ENCODE data around the gene TPCN1. TPM values are rescaled to one million over a fixed set of nuclear protein-coding genes. Genes with fewer than 3 reads are reported as not detected.

Gene TPCN1
- total and polyA plus RNA-seq, 2 experiments from 2014 or later = 14.4 to 16.2 TPM

GRCh38 chr12:113186666-113187325, 34.5 kb upstream of the TPCN1 start:
- no peaks in the 10 kb centered on the region for H3K9me2 ChIP-seq (ENCODE audit: insufficient read depth)
- Mint-ChIP-seq H3K9me3 (no peaks in the 10 kb centered on the region), H3K36me3 (ENCODE audit: low read depth) (peaks cover 46% of the 10 kb centered on the region), H3K27ac (no peak overlapping the region), H3K4me1 (peaks cover 12% of the 10 kb centered on the region), H3K27me3 (ENCODE audit: insufficient read depth, low read depth, poor library complexity) (peaks cover 7% of the 10 kb centered on the region), H3K4me3 (peak overlapping the region; percentile 95)
- H3K4me3 ChIP-seq = peak overlapping the region; percentile 97
- peaks cover 36% of the 10 kb centered on the region for H4K20me1 ChIP-seq (replicated peaks; ENCODE audit: insufficient read depth)
- no peaks in the 10 kb centered on the region for H3K27me3 ChIP-seq (ENCODE audit: insufficient read depth)
- no peak for DNase-seq (ENCODE audit: low spot score)
- H3F3A ChIP-seq (replicated peaks; ENCODE audit: low read depth) = peaks cover 3% of the 10 kb centered on the region; the same call in 1 of the 2 replicates
- no peak for ATAC-seq
- no peak for TF ChIP-seq NANOG (IDR thresholded peaks at IDR 0.05; ENCODE audit: borderline replicate concordance)
- TF ChIP-seq ZNF331 (CRISPR knock-in tag; IDR thresholded peaks at IDR 0.05; ENCODE audit: low read depth) = no peak
- TF ChIP-seq EZH2phosphoT487 (IDR thresholded peaks at IDR 0.05; ENCODE audit: unreplicated experiment) = no peak
- TF ChIP-seq, protein P1, sequence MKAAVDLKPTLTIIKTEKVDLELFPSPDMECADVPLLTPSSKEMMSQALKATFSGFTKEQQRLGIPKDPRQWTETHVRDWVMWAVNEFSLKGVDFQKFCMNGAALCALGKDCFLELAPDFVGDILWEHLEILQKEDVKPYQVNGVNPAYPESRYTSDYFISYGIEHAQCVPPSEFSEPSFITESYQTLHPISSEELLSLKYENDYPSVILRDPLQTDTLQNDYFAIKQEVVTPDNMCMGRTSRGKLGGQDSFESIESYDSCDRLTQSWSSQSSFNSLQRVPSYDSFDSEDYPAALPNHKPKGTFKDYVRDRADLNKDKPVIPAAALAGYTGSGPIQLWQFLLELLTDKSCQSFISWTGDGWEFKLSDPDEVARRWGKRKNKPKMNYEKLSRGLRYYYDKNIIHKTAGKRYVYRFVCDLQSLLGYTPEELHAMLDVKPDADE (IDR thresholded peaks at IDR 0.05) = no peak
- no peak for TF ChIP-seq JUNB (IDR thresholded peaks at IDR 0.05; ENCODE audit: unreplicated experiment)
- no peak for TF ChIP-seq POLR2AphosphoS5 (IDR thresholded peaks at IDR 0.05; ENCODE audit: low read depth)
- no peak for TF ChIP-seq REST (IDR thresholded peaks at IDR 0.05; ENCODE audit: unreplicated experiment)
- TF ChIP-seq, protein P2, sequence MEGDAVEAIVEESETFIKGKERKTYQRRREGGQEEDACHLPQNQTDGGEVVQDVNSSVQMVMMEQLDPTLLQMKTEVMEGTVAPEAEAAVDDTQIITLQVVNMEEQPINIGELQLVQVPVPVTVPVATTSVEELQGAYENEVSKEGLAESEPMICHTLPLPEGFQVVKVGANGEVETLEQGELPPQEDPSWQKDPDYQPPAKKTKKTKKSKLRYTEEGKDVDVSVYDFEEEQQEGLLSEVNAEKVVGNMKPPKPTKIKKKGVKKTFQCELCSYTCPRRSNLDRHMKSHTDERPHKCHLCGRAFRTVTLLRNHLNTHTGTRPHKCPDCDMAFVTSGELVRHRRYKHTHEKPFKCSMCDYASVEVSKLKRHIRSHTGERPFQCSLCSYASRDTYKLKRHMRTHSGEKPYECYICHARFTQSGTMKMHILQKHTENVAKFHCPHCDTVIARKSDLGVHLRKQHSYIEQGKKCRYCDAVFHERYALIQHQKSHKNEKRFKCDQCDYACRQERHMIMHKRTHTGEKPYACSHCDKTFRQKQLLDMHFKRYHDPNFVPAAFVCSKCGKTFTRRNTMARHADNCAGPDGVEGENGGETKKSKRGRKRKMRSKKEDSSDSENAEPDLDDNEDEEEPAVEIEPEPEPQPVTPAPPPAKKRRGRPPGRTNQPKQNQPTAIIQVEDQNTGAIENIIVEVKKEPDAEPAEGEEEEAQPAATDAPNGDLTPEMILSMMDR (conservative IDR thresholded peaks at IDR 0.05; ENCODE audit: low read depth in 2 of 2) = no peak
- TF ChIP-seq, protein P3, sequence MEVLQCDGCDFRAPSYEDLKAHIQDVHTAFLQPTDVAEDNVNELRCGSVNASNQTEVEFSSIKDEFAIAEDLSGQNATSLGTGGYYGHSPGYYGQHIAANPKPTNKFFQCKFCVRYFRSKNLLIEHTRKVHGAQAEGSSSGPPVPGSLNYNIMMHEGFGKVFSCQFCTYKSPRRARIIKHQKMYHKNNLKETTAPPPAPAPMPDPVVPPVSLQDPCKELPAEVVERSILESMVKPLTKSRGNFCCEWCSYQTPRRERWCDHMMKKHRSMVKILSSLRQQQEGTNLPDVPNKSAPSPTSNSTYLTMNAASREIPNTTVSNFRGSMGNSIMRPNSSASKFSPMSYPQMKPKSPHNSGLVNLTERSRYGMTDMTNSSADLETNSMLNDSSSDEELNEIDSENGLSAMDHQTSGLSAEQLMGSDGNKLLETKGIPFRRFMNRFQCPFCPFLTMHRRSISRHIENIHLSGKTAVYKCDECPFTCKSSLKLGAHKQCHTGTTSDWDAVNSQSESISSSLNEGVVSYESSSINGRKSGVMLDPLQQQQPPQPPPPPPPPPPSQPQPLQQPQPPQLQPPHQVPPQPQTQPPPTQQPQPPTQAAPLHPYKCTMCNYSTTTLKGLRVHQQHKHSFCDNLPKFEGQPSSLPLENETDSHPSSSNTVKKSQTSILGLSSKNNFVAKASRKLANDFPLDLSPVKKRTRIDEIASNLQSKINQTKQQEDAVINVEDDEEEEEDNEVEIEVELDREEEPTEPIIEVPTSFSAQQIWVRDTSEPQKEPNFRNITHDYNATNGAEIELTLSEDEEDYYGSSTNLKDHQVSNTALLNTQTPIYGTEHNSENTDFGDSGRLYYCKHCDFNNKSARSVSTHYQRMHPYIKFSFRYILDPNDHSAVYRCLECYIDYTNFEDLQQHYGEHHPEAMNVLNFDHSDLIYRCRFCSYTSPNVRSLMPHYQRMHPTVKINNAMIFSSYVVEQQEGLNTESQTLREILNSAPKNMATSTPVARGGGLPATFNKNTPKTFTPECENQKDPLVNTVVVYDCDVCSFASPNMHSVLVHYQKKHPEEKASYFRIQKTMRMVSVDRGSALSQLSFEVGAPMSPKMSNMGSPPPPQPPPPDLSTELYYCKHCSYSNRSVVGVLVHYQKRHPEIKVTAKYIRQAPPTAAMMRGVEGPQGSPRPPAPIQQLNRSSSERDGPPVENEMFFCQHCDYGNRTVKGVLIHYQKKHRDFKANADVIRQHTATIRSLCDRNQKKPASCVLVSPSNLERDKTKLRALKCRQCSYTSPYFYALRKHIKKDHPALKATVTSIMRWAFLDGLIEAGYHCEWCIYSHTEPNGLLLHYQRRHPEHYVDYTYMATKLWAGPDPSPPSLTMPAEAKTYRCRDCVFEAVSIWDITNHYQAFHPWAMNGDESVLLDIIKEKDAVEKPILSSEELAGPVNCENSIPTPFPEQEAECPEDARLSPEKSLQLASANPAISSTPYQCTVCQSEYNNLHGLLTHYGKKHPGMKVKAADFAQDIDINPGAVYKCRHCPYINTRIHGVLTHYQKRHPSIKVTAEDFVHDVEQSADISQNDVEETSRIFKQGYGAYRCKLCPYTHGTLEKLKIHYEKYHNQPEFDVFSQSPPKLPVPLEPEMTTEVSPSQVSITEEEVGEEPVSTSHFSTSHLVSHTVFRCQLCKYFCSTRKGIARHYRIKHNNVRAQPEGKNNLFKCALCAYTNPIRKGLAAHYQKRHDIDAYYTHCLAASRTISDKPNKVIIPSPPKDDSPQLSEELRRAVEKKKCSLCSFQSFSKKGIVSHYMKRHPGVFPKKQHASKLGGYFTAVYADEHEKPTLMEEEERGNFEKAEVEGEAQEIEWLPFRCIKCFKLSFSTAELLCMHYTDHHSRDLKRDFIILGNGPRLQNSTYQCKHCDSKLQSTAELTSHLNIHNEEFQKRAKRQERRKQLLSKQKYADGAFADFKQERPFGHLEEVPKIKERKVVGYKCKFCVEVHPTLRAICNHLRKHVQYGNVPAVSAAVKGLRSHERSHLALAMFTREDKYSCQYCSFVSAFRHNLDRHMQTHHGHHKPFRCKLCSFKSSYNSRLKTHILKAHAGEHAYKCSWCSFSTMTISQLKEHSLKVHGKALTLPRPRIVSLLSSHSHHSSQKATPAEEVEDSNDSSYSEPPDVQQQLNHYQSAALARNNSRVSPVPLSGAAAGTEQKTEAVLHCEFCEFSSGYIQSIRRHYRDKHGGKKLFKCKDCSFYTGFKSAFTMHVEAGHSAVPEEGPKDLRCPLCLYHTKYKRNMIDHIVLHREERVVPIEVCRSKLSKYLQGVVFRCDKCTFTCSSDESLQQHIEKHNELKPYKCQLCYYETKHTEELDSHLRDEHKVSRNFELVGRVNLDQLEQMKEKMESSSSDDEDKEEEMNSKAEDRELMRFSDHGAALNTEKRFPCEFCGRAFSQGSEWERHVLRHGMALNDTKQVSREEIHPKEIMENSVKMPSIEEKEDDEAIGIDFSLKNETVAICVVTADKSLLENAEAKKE (CRISPR knock-in tag; IDR thresholded peaks at IDR 0.05) = no peak
- peak overlapping the region; percentile 94 for H3K4me2 ChIP-seq
- H2AFZ ChIP-seq = no peak overlapping the region
- H3K27ac ChIP-seq (ENCODE audit: low read depth) = no peak overlapping the region
- H3K4me1 ChIP-seq (ENCODE audit: insufficient read depth) = peaks cover 4% of the 10 kb centered on the region; the same call in 1 of the 2 replicates
- peaks cover 2% of the 10 kb centered on the region; the same call in 1 of the 2 replicates for H3K36me3 ChIP-seq (ENCODE audit: insufficient read depth)
- peaks cover 46% of the 10 kb centered on the region for H3K79me2 ChIP-seq (replicated peaks; ENCODE audit: insufficient read depth)
